H9 (cell line): ENCODE data around the gene RNF13. TPM values are rescaled to one million over a fixed set of nuclear protein-coding genes. Genes with fewer than 3 reads are reported as not detected.

Source experiments
- DNase-seq: peaks from one replicate; pipeline ENCODE4 v3.0.0-alpha.2; 2017
- H2AFZ ChIP-seq: one replicate; pipeline ENCODE4 v1.6.1; 2013; ENCODE audit warnings: mild to moderate bottlenecking, low read length, control low read depth, moderate library complexity
- H2AK5ac ChIP-seq: 2 replicates; pipeline ENCODE4 v1.6.1; 2013; ENCODE audit warnings: low read length, control low read depth, mixed read lengths; ENCODE audit not compliant: insufficient read length
- H2BK120ac ChIP-seq: one replicate; pipeline ENCODE4 v1.6.1; 2013; ENCODE audit warnings: low read depth, mild to moderate bottlenecking, low read length, control low read depth, inconsistent platforms; ENCODE audit not compliant: poor library complexity, severe bottlenecking
- H2BK12ac ChIP-seq: 2 replicates; pipeline ENCODE4 v1.6.1; 2013; ENCODE audit warnings: low read length, control low read depth, mixed read lengths, low read depth; ENCODE audit not compliant: insufficient read length
- H2BK15ac ChIP-seq: 2 replicates; pipeline ENCODE4 v1.6.1; 2013; ENCODE audit warnings: low read depth, low read length, control low read depth
- H2BK20ac ChIP-seq: one replicate; pipeline ENCODE4 v1.6.1; 2013; ENCODE audit warnings: low read depth, mild to moderate bottlenecking, low read length, control low read depth, inconsistent platforms; ENCODE audit not compliant: poor library complexity, severe bottlenecking
- H2BK5ac ChIP-seq: 2 replicates; pipeline ENCODE4 v1.6.1; 2013; ENCODE audit warnings: low read length, control low read depth, mixed read lengths; ENCODE audit not compliant: insufficient read length
- H3K14ac ChIP-seq: 2 replicates; pipeline ENCODE4 v1.6.1; 2013; ENCODE audit warnings: low read length, control low read depth; ENCODE audit not compliant: insufficient read depth
- H3K18ac ChIP-seq: 2 replicates; pipeline ENCODE4 v1.6.1; 2013; ENCODE audit warnings: low read depth, mild to moderate bottlenecking, mixed read lengths, low read length, control low read depth; ENCODE audit not compliant: insufficient read length
- H3K23ac ChIP-seq: 2 replicates; pipeline ENCODE4 v1.6.1; 2013; ENCODE audit warnings: low read length, control low read depth, mixed read lengths, low read depth; ENCODE audit not compliant: insufficient read length
- H3K23me2 ChIP-seq: 2 replicates; pipeline ENCODE4 v1.6.1; 2013; ENCODE audit warnings: low read depth, mild to moderate bottlenecking, mixed read lengths, low read length, control low read depth; ENCODE audit not compliant: insufficient read length, poor library complexity, severe bottlenecking
- H3K27ac ChIP-seq: 2 replicates; pipeline ENCODE4 v1.5.1; 2013; ENCODE audit warnings: low read length, control low read depth, mixed read lengths, low read depth; ENCODE audit not compliant: insufficient read length
- H3K27me3 ChIP-seq: 2 replicates; pipeline ENCODE4 v1.6.1; 2013; ENCODE audit warnings: low read length, control low read depth, inconsistent platforms; ENCODE audit not compliant: insufficient read depth
- H3K4ac ChIP-seq: 2 replicates; pipeline ENCODE4 v1.6.1; 2013; ENCODE audit warnings: low read depth, mild to moderate bottlenecking, control low read depth, inconsistent platforms, low read length, moderate library complexity
- H3K4me1 ChIP-seq: 2 replicates; pipeline ENCODE4 v1.6.1; 2013; ENCODE audit warnings: low read length, control low read depth, inconsistent platforms; ENCODE audit not compliant: insufficient read depth
- H3K4me2 ChIP-seq: 2 replicates; pipeline ENCODE4 v1.6.1; 2013; ENCODE audit warnings: low read length, control low read depth, mixed read lengths; ENCODE audit not compliant: insufficient read length, insufficient read depth
- H3K56ac ChIP-seq: 2 replicates; pipeline ENCODE4 v1.6.1; 2013; ENCODE audit warnings: low read depth, mild to moderate bottlenecking, mixed read lengths, low read length, control low read depth; ENCODE audit not compliant: insufficient read length
- H3K79me1 ChIP-seq: 2 replicates; pipeline ENCODE4 v1.6.1; 2013; ENCODE audit warnings: low read depth, mild to moderate bottlenecking, moderate library complexity, low read length, control low read depth, inconsistent platforms; ENCODE audit not compliant: insufficient read depth, poor library complexity, severe bottlenecking
- H3K79me2 ChIP-seq: 2 replicates; pipeline ENCODE4 v1.6.1; 2013; ENCODE audit warnings: low read length, control low read depth, inconsistent platforms; ENCODE audit not compliant: insufficient read depth
- H3K9ac ChIP-seq: 2 replicates; pipeline ENCODE4 v1.6.1; 2013; ENCODE audit warnings: low read length, control low read depth, mixed read lengths; ENCODE audit not compliant: insufficient read length; ENCODE audit errors: extremely low read depth
- H3K9me3 ChIP-seq: one replicate; pipeline ENCODE4 v1.6.1; 2013; ENCODE audit warnings: low read depth, low read length, inconsistent platforms; ENCODE audit not compliant: control insufficient read depth
- H3T11ph ChIP-seq: one replicate; pipeline ENCODE4 v1.6.1; 2013; ENCODE audit warnings: mild to moderate bottlenecking, low read length, control low read depth, inconsistent platforms
- H4K20me1 ChIP-seq: one replicate; pipeline ENCODE4 v1.6.1; 2013; ENCODE audit not compliant: control insufficient read depth, insufficient read length, insufficient read depth
- H4K5ac ChIP-seq: 2 replicates; pipeline ENCODE4 v1.6.1; 2013; ENCODE audit warnings: low read depth, mild to moderate bottlenecking, mixed read lengths, low read length, control low read depth; ENCODE audit not compliant: insufficient read length
- H4K8ac ChIP-seq: replicated peaks from 2 replicates; pipeline ENCODE4 v1.6.1; 2013; ENCODE audit warnings: low read length, control low read depth, mixed read lengths, low read depth; ENCODE audit not compliant: insufficient read length
- H4K91ac ChIP-seq: 2 replicates; pipeline ENCODE4 v1.6.1; 2013; ENCODE audit warnings: low read depth, mild to moderate bottlenecking, moderate library complexity, mixed read lengths, low read length, control low read depth; ENCODE audit not compliant: insufficient read length
- H3K27ac Mint-ChIP-seq, 3 experiments: 2 replicates in 2 of 3; 3 replicates in 1 of 3; pipeline ENCODE4 v1.8.0; 2020 to 2021; ENCODE audit warnings: mixed read lengths in 3 of 3, mild to moderate bottlenecking in 1 of 3, moderate library complexity in 1 of 3
- H3K27me3 Mint-ChIP-seq: 2 replicates; pipeline ENCODE4 v1.8.0; 2021; ENCODE audit warnings: low read depth, mild to moderate bottlenecking, moderate library complexity, mixed read lengths
- H3K36me3 Mint-ChIP-seq, 3 experiments: 2 replicates in 2 of 3; 3 replicates in 1 of 3; pipeline ENCODE4 v1.8.0; 2020 to 2021; ENCODE audit warnings: low read depth in 3 of 3, mixed read lengths in 3 of 3; ENCODE audit not compliant: insufficient read depth in 1 of 3
- H3K4me1 Mint-ChIP-seq, 2 experiments: 2 replicates each; pipeline ENCODE4 v1.8.0; 2020; ENCODE audit warnings: mixed read lengths in 2 of 2
- H3K4me3 Mint-ChIP-seq, 2 experiments: 2 replicates in 1 of 2; 3 replicates in 1 of 2; pipeline ENCODE4 v1.8.0; 2020 to 2021; ENCODE audit warnings: mild to moderate bottlenecking in 2 of 2, mixed read lengths in 2 of 2, moderate library complexity in 1 of 2
- H3K9me3 Mint-ChIP-seq, 2 experiments: 2 replicates in 1 of 2; 3 replicates in 1 of 2; pipeline ENCODE4 v1.8.0; 2020; ENCODE audit warnings: mild to moderate bottlenecking in 2 of 2, mixed read lengths in 2 of 2, moderate library complexity in 1 of 2
- CTCF ChIP-seq: fragments of 200-600 bp; sonication (generic); conservative IDR thresholded peaks from 3 replicates; pipeline ENCODE4 v1.8.0; 2021; ENCODE audit warnings: antibody characterized with exemption, mild to moderate bottlenecking
- WGBS: extraction: QIAGEN DNeasy Blood & Tissue Kit; methylation state at CpG from one replicate; pipeline ENCODE4 v1.1.7; 2013; ENCODE audit warnings: missing lambda C conversion rate, low lambda C conversion rate, mixed read lengths; ENCODE audit not compliant: insufficient read length; ENCODE audit errors: extremely low coverage; 5-methylcytosine and 5-hydroxymethylcytosine counted together
- total RNA-seq: library from RNA; stranded (reverse); gene quantifications from 2 replicates; pipeline ENCODE4 v1.2.1, GENCODE V29; 2021

RNF13 gene
- total RNA-seq, 1 experiment from 2014 or later, result 23.4 TPM

GRCh38 chr3:149877668-149878067 lies 64.7 kb downstream of the RNF13 start:
- Histone ChIP-seq H2AK5ac (no peak overlapping the region), H4K91ac (no peak overlapping the region), H4K8ac (no peak overlapping the region), H3K4ac (no peak overlapping the region), H3K79me2 (no peaks in the 10 kb centered on the region), H4K5ac (no peak overlapping the region), H3K4me1 (no peaks in the 10 kb centered on the region), H3K23me2 (no peaks in the 10 kb centered on the region), H3K9ac (no peak overlapping the region), H3K27me3 (no peaks in the 10 kb centered on the region), H3K79me1 (no peaks in the 10 kb centered on the region), H2BK12ac (no peak overlapping the region), H2BK15ac (no peak overlapping the region), H2AFZ (no peak overlapping the region), H3K18ac (no peak overlapping the region), H2BK20ac (no peak overlapping the region), H3K27ac (no peak overlapping the region), H2BK120ac (no peak overlapping the region), H2BK5ac (no peak overlapping the region), H3K56ac (no peak overlapping the region), H3K23ac (no peak overlapping the region), H3T11ph (no peak overlapping the region), H4K20me1 (no peaks in the 10 kb centered on the region), H3K4me2 (no peak overlapping the region), H3K14ac (no peak overlapping the region), H3K9me3 (no peaks in the 10 kb centered on the region)
- Mint-ChIP-seq H3K4me3 (no peak overlapping the region), H3K9me3 (no peaks in the 10 kb centered on the region), H3K36me3 (peaks cover 0 to 2% (median 0%) of the 10 kb centered on the region in 3 experiments; a peak in 1 of 7 replicates), H3K27me3 (no peaks in the 10 kb centered on the region), H3K27ac (no peak overlapping the region), H3K4me1 (no peaks in the 10 kb centered on the region)
- DNase-seq, result no peak
- TF ChIP-seq CTCF, result no peak
- WGBS, result no CpG with 5 or more reads among the region's 1 CpG
